Transverse colon (tissue), 3 donors: Measurements from ENCODE around the gene NES.

Source experiments
- EP300 ChIP-seq: sonication (generic); formaldehyde crosslinking; IDR thresholded peaks from one replicate; pipeline ENCODE4 v1.6.1; 2017; ENCODE audit warnings: antibody characterized with exemption, low read depth
- TF ChIP-seq, protein P1 (sequence below), 5 experiments: fragments of 200-600 bp in 3 of 5; fragments of 450-650 bp in 2 of 5; sonication (generic) in 3 of 5; IDR thresholded peaks; 1 replicate in 2 of 5; 2 replicates in 3 of 5; pipeline ENCODE4 v1.5.1; 2016 to 2017; ENCODE audit warnings: antibody characterized with exemption in 5 of 5, inconsistent platforms in 3 of 5, mild to moderate bottlenecking in 2 of 5, moderate library complexity in 1 of 5

- TF ChIP-seq EP300, result no peak
- TF ChIP-seq, protein P1, sequence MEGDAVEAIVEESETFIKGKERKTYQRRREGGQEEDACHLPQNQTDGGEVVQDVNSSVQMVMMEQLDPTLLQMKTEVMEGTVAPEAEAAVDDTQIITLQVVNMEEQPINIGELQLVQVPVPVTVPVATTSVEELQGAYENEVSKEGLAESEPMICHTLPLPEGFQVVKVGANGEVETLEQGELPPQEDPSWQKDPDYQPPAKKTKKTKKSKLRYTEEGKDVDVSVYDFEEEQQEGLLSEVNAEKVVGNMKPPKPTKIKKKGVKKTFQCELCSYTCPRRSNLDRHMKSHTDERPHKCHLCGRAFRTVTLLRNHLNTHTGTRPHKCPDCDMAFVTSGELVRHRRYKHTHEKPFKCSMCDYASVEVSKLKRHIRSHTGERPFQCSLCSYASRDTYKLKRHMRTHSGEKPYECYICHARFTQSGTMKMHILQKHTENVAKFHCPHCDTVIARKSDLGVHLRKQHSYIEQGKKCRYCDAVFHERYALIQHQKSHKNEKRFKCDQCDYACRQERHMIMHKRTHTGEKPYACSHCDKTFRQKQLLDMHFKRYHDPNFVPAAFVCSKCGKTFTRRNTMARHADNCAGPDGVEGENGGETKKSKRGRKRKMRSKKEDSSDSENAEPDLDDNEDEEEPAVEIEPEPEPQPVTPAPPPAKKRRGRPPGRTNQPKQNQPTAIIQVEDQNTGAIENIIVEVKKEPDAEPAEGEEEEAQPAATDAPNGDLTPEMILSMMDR (IDR thresholded peaks at IDR 0.05), result no peak
Measured at GRCh38 chr1:156721131-156721530, 43.9 kb upstream of the NES start.
